Smooth muscle cell (in vitro differentiated cells): Measurements from ENCODE around the gene ADRA1B. TPM values are rescaled to one million over a fixed set of nuclear protein-coding genes. Genes with fewer than 3 reads are reported as not detected.

ENCODE experiments used
- DNase-seq: peaks from one replicate; lab custom pipeline; 2025; ENCODE audit not compliant: unreplicated experiment; lab: John Stamatoyannopoulos, UW
- H2AFZ ChIP-seq: fragments of 200-600 bp; sonication (generic); 2 replicates; pipeline ENCODE4 v1.6.0; 2016; ENCODE audit warnings: antibody characterized with exemption, low read depth, mild to moderate bottlenecking
- H3F3A ChIP-seq: fragments of 200-600 bp; sonication (generic); 2 replicates; pipeline ENCODE4 v1.6.0; 2017; ENCODE audit warnings: antibody characterized with exemption, low read depth
- H3K27ac ChIP-seq: fragments of 200-600 bp; sonication (generic); 2 replicates; pipeline ENCODE4 v1.5.1; 2016; ENCODE audit warnings: low read depth, mild to moderate bottlenecking
- H3K27me3 ChIP-seq: fragments of 200-600 bp; sonication (generic); 2 replicates; pipeline ENCODE4 v1.6.1; 2016; ENCODE audit warnings: low read depth, mild to moderate bottlenecking
- H3K36me3 ChIP-seq: fragments of 200-600 bp; sonication (generic); 2 replicates; pipeline ENCODE4 v1.5.1; 2016; ENCODE audit warnings: low read depth
- H3K4me1 ChIP-seq: fragments of 200-600 bp; sonication (generic); 2 replicates; pipeline ENCODE4 v1.5.1; 2016; ENCODE audit warnings: low read depth
- H3K4me2 ChIP-seq: fragments of 200-600 bp; sonication (generic); 2 replicates; pipeline ENCODE4 v1.6.0; 2016; ENCODE audit warnings: mild to moderate bottlenecking
- H3K4me3 ChIP-seq: fragments of 200-600 bp; sonication (generic); 2 replicates; pipeline ENCODE4 v1.5.1; 2016; ENCODE audit warnings: mild to moderate bottlenecking
- H3K79me2 ChIP-seq: fragments of 200-600 bp; sonication (generic); 2 replicates; pipeline ENCODE4 v1.6.0; 2016; ENCODE audit warnings: low read depth, mild to moderate bottlenecking
- H3K9ac ChIP-seq: fragments of 200-600 bp; sonication (generic); 2 replicates; pipeline ENCODE4 v1.6.0; 2016; ENCODE audit warnings: low read depth
- H3K9me3 ChIP-seq: fragments of 200-600 bp; sonication (generic); replicated peaks from 2 replicates; pipeline ENCODE4 v1.5.1; 2016; ENCODE audit warnings: low read depth
- H4K20me1 ChIP-seq: fragments of 200-600 bp; sonication (generic); 2 replicates; pipeline ENCODE4 v1.6.0; 2016; ENCODE audit warnings: low read depth
- CTCF ChIP-seq: fragments of 200-600 bp; sonication (generic); IDR thresholded peaks from 2 replicates; pipeline ENCODE4 v1.5.1; 2017; ENCODE audit warnings: borderline replicate concordance, mild to moderate bottlenecking, antibody characterized with exemption; ENCODE audit not compliant: insufficient read depth, poor library complexity, severe bottlenecking
- WGBS: methylation state at CpG from one replicate; pipeline ENCODE4 v1.1.7; 2016; ENCODE audit warnings: low lambda C conversion rate; 5-methylcytosine and 5-hydroxymethylcytosine counted together
- polyA plus RNA-seq: library from polyadenylated mRNA; unstranded; fragments of >200 nt; fragmentation: Nextera tagmentation; extraction: Ambion mirVana; gene quantifications from 2 replicates; pipeline ENCODE4 v1.2.1, GENCODE V29; 2016
- total RNA-seq: library from RNA; depleted of rRNA; stranded (reverse); fragments of >200 nt; gene quantifications from 2 replicates; pipeline ENCODE4 v1.2.3, GENCODE V29; 2014

The ADRA1B gene
- total and polyA plus RNA-seq, 2 experiments from 2014 or later: 0.34 to 0.36 TPM

DNA sequence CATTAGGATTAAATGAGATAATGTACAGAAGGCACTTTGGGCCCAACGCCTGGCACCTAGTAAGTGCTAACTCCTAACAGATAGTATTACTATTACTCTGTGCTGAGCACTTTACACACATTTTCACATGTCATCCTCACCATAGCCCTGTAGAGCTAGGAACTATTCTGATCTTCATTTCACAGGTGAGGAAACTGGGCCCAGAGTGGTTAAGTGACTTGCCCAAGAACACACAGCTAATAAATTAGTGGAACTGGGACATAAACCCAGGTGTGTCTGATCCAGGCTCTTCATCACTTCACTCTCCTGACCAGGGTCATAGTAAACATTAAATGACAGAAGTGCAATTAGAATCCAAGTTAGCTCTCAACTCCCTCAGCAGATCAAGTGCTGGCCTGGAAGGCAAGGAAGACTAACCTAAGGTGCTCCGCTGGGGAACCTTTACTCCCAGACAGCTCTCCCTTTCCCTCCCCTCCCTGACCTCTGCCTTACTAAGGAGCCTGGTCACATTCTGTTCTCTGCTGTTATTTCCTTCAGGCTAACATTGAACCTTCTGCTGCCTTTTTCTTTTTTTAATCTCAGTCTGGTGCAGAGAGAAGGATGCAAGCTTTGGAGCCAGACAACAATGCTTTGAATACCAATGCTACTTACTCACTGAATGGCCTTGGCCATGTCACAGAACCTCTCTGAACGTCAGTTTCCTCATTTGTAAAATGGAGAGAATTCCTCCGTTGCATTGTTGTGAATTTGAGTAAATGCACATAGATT lies 4.1 kb upstream of the ADRA1B start:
- TF ChIP-seq CTCF: no peak
- Histone ChIP-seq H3K9me3 (no peaks in the 10 kb centered on the region), H4K20me1 (no peaks in the 10 kb centered on the region), H3K27ac (peak overlapping the region; percentile 72), H3K36me3 (no peaks in the 10 kb centered on the region), H3K4me3 (no peak overlapping the region), H3K27me3 (peaks cover 19% of the 10 kb centered on the region), H3F3A (peaks cover 7% of the 10 kb centered on the region), H3K79me2 (no peaks in the 10 kb centered on the region), H2AFZ (no peak overlapping the region), H3K4me2 (peak overlapping the region; percentile 39), H3K4me1 (no peaks in the 10 kb centered on the region), H3K9ac (no peak overlapping the region)
- no peak for DNase-seq
- 51% methylated on average over 4 of the region's 4 CpGs for WGBS

DNA sequence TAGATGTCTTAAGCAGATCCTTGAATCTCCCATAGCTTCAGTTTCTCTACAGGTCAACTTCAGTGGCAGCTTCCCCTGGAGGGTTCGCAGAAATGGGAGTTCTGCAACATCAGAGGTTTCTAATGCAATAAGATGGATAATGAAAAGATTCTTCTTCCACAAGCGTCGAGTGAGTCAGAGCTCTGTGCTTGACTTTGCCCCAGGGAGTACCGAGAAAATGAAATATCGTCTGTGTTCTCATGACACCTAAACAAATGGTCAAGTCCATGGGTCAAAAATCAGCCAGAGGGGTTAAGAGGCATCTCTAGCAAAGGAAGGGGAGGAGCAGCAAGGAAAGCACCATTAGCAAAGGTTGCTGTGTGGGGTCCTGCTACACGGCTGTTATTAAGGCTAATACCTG lies 3.2 kb upstream of the ADRA1B start:
- peak overlapping the region; percentile 39 for H3K4me2 ChIP-seq
- no peak overlapping the region for H3K9ac ChIP-seq
- H3F3A ChIP-seq: peaks cover 7% of the 10 kb centered on the region
- H2AFZ ChIP-seq: no peak overlapping the region
- no peaks in the 10 kb centered on the region for H4K20me1 ChIP-seq
- H3K36me3 ChIP-seq: no peaks in the 10 kb centered on the region
- H3K27me3 ChIP-seq: peaks cover 27% of the 10 kb centered on the region
- no peaks in the 10 kb centered on the region for H3K9me3 ChIP-seq
- H3K4me1 ChIP-seq: no peaks in the 10 kb centered on the region
- no peaks in the 10 kb centered on the region for H3K79me2 ChIP-seq
- DNase-seq: no peak
- H3K27ac ChIP-seq: peak overlapping the region; percentile 72
- 33% methylated on average over 6 of the region's 6 CpGs for WGBS
- no peak overlapping the region for H3K4me3 ChIP-seq
- TF ChIP-seq CTCF: no peak

GRCh38 chr5:159913501-159913900 lies 2.8 kb upstream of the ADRA1B start:
- Histone ChIP-seq H3K79me2 (no peaks in the 10 kb centered on the region), H3K36me3 (no peaks in the 10 kb centered on the region), H3K9me3 (no peaks in the 10 kb centered on the region), H2AFZ (no peak overlapping the region), H3K9ac (no peak overlapping the region), H3K4me1 (no peaks in the 10 kb centered on the region), H3K27me3 (peaks cover 28% of the 10 kb centered on the region), H3K4me2 (no peak overlapping the region), H3F3A (peaks cover 7% of the 10 kb centered on the region), H3K4me3 (no peak overlapping the region), H4K20me1 (no peaks in the 10 kb centered on the region), H3K27ac (peak overlapping the region; percentile 72)
- DNase-seq: no peak
- TF ChIP-seq CTCF: no peak
